Measurements from ENCODE around the gene C2CD4D.
"Not testable (repeated sequence)": the region's sequence is repeated elsewhere in the genome, so short reads cannot be mapped to it uniquely, and the experiment has no call there.

The C2CD4D gene

GRCh38 chr1:151839457-151840403 lies at the start of gene C2CD4D:
C2CD4D (minus strand) TSS chr1:151839820; CDS start chr1:151838989, 831 bp downstream.
- DNase-seq (ENCODE audit: low read depth, low spot score), result peak; percentile 72

DNA sequence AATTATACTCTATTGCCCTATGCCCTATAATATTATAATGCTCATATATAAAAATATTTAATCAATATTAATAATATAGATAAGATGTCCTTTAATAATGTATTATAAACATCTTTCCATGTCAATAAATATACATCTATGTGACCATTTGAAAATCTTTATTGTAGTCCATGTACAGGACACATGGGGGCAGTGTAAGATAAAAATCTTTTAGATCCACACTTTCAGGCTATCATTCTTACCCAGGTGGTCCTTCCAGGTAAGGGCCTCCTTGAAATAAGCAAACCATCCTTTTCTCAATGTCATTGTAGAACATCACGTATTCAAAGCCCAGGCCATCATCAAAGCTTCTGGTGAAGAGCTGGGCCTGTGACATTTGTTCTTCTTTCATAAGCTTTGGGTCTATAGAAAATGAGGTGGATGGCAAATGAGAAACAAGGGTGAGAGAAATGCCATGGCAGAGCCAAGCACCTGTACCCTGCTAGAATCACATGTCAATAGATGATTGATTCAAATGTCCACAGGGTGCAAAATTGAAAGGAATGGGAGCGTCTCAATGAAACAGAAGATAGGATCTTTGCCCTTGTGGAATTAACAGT lies 49.5 kb upstream of the C2CD4D start:
- no peak for DNase-seq (ENCODE audit: low read depth, low spot score)

GRCh38 chr1:151887028-151887427 lies 47.4 kb upstream of the C2CD4D start:
- peak; percentile 49 for DNase-seq (ENCODE audit: low read depth, low spot score)

GRCh38 chr1:151885479-151885878 lies 45.9 kb upstream of the C2CD4D start:
- DNase-seq (ENCODE audit: low read depth, low spot score), result no peak

DNA sequence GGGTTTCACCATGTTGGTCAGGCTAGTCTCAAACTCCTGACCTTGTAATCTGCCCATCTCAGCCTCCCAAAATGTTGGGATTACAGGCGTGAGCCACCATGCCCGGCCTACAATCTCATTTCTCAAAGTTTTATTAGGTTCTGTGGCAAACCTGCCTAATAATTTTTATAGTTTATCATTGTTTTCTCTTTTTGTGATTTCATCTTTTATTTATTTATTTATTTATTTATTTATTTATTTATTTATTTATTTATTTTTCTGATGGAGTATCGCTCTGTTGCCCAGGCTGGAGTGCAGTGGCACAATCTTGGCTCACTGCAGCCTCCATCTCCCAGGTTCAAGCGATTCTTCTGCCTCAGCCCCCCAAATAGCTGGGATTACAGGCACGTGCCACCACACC lies 45.3 kb upstream of the C2CD4D start:
- not testable (repeated sequence) for DNase-seq (ENCODE audit: low read depth, low spot score)

DNA sequence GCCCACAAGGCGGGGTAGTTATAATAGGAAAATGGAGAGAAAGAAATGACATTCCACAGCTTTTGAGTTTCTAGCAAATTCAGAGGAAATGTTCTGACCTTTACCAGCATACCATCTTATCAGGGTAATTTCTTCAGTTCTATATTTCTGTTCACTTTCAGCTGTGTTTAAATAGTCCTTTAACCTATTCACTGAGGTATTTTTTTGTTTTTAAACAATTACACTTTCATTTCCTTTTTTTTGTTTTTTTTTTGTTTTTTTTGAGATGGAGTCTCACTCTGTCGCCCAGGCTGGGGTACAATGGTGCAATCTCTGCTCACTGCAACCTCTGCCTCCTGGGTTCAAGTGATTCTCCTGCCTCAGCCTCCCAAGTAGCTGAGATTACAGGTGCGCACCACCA lies 44.8 kb upstream of the C2CD4D start:
- DNase-seq (ENCODE audit: low read depth, low spot score), result not testable (repeated sequence)

GRCh38 chr1:151883898-151884297 lies 44.3 kb upstream of the C2CD4D start:
- DNase-seq (ENCODE audit: low read depth, low spot score), result not testable (repeated sequence)

- DNase-seq (ENCODE audit: low read depth, low spot score), result not testable (repeated sequence)
Observed at GRCh38 chr1:151882918-151883317, 43.3 kb upstream of the C2CD4D start.

- DNase-seq (ENCODE audit: low read depth, low spot score), result no peak
Observed at GRCh38 chr1:151882466-151882865, 42.8 kb upstream of the C2CD4D start.

DNA sequence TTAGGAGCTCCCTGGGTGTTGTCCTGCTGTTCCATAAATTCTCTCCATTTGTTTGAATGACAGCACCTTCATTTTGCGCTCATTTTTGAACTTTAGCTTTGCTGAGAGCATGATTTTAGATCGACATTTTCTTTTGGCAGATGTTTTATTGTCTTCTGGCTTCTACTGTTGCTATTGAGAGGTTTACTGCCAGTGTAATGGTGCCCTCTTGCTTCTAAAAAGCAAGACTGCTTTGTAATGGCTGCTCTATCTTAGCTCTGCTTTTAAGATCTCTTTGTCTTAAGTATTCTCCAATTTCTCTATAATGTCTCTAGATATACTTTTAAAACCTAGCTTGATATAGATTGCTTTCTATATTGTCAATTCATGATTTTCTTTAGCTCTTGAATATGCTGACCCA lies 41.9 kb upstream of the C2CD4D start:
- no peak for DNase-seq (ENCODE audit: low read depth, low spot score)

GRCh38 chr1:151875419-151876097 lies 35.9 kb upstream of the C2CD4D start:
- DNase-seq (ENCODE audit: low read depth, low spot score), result no peak

GRCh38 chr1:151872776-151873175 lies 33.2 kb upstream of the C2CD4D start:
- not testable (repeated sequence) for DNase-seq (ENCODE audit: low read depth, low spot score)

DNA sequence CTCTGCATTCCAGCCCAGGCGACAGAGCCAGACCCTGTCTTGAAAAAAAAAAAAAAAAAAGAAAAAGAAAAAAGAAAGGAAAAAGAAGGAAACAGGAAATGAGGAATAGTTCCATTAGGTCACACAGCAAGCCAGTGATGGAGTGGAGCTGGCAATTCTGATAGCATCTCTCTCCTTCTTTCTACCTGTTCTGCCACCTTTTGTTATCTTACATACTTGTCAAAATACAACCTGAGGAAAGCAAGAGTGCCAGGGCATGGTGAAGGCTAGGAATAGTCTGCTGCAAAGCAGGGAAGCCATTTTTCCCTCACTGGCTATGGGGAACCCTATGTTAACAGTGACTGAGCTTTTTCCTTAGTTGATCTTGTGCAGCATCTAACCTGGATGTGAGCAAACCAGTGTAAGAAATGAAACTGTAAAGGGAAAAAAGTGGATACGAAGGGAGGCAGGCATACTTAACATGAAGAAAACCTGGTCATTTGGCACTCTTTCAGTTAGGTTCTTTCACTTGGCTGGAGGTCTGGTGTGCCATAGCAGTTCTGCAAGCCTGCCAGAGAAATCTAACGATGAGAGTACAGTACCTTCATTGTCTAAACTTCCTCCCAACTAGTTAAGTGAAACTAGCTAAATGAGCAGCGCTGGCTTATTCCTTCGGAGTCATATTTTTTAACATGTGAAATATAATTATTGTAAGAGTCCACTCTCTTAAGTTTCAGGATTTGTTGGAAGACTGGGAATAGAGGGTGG lies 31.8 kb upstream of the C2CD4D start:
- peak; percentile 54 for DNase-seq (ENCODE audit: low read depth, low spot score)

DNA sequence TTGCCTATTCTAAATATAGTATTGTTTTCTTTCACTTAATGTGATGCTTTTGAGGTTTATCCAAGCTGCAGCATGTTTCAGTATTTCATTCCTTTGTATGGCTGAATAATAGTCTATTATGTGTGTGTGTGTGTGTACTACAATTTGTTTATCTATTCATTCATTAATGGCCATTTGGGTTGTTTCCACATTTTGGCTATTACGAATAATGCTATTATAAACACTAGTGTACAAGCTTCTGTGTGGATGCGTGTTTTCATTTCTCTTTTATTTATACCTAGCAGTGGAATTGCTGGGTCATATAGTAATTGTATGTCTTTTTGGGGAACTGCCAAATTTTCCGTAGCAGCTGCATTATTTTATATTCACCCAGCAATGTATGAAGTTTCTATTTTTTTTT lies 28.9 kb upstream of the C2CD4D start:
- no peak for DNase-seq (ENCODE audit: low read depth, low spot score)

- peak; percentile 26 for DNase-seq (ENCODE audit: low read depth, low spot score)
Observed at GRCh38 chr1:151867765-151868411, 28.3 kb upstream of the C2CD4D start.

DNA sequence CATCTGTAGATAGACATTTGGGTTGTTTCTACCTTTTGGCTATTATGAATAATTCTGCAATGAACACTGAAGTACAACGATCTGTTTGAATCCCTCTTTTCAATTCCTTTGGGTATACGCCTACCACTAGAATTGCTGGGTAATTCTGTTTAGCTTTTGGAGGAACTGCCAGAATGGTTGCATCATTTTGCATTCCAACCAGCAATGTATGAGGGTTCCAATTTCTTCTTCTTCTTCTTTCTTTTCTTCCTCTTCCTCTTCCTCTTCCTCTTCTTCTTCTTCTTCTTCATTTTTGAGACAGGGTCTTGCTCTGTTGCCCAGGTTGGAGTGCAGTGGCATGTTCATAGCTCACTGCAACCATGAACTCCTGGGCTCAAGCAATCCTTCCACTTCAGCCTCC lies 27.7 kb upstream of the C2CD4D start:
- no peak for DNase-seq (ENCODE audit: low read depth, low spot score)

- no peak for DNase-seq (ENCODE audit: low read depth, low spot score)
Observed at GRCh38 chr1:151864411-151864810, 24.8 kb upstream of the C2CD4D start.

DNA sequence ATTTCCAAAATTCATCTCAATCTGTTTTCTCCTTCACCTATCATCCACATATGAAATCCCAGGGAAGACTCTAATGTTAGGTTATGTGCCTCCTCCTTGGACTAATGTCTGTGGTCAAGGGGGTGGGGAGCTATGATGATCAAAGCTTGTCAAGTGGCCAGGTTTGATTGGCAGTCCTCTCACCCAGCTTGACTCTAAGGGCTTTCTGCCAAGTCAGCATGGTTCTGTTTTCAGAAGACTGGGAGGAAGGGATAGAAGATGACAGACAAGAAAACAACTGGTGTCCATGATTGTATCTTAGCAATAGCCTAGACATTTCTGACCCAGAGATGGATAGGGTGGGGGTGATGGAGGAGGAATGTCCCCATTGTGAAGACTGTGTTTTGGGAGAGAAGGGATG lies 23.0 kb upstream of the C2CD4D start:
- DNase-seq (ENCODE audit: low read depth, low spot score), result no peak

GRCh38 chr1:151860504-151861187 lies 21.0 kb upstream of the C2CD4D start:
- DNase-seq (ENCODE audit: low read depth, low spot score), result no peak

DNA sequence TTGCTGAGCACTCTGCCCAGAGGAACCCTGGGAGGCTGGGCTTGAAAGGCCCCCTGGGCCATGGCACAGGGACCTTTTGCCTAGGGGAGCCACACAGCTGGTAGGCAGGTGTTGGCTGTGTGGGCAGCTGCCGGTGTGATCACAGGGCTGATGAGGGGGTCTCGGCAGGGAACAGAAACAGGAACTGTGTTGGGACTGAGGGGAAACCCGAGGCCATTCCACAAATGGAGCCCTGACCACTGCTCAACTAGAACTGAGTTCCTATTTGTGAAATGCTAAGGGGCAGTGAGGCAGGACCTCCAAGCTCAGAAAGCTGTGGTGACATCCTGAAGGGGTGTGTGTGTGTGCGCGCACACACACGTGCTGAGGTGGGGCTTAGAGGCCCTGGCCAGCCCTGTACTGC lies 20.3 kb upstream of the C2CD4D start:
- DNase-seq (ENCODE audit: low read depth, low spot score), result no peak
